GM18909 (cell line): ENCODE measurements around the gene MYO18A.
"Not testable (repeated sequence)": the region's sequence is repeated elsewhere in the genome, so short reads cannot be mapped to it uniquely, and the experiment has no call there.

Experiments
- ATAC-seq: cut with Tn5 transposase; IDR thresholded peaks from one replicate; pipeline ENCODE4 v1.9.1; 2021; ENCODE audit warnings: mild to moderate bottlenecking; ENCODE audit not compliant: unreplicated experiment, poor library complexity

MYO18A gene

DNA sequence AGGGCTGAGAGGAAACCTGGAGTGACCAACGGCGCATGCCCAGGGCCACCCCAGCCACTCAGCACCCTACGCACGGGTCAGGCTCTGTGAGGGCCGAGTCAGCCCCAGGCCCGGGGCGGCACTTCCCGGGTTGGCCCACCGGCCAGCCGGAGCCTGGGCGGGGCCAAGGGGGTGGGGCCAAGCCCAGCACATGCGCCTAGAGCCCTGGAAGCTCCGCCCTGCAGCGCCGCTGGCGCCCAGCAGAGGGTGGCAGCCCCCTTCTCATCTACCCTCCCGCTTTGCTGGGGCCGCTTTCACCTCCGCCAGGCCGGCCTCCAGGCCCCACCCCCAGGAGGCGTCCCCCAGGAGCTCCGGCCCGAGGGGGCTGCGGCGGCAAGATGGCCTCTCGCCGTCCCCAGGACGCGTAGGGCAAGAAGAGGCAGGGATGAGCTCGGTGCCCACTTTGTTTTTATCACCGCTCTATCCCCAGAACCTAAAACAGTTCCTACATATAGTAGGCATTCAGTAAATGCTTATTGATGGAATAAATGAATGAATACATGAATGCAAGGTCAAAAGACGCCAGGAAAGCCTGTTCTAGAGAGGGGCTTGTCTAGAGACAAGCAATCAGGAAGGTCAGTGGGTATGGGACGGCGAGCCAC is 31.3 kb downstream of the MYO18A start:
- peak; percentile 85 for ATAC-seq

DNA sequence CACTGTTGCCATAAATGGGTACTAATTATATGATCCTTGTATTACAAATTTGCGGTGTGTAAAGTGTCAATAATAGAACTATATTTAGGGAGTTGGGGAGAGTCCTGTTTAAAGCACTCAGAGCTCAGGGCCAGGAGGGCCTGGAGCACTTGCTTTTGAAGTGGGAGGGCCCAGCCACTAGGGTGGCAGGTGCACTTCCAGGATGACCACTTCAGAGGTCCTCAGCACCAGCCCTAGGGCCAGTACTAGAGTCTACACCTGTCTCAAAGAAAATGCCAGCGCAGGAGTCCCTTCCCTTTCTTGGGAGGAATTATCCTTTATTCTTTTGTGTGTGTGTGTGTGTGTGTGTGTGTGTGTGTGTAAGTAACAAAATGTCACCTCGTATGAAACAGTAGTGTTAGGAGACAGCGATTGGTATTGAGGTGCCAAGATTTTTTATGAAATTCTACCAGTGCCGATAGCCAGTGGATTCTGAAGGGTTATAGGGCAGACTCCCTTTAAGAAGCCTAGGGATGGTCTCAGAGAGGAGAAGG is 31.9 kb downstream of the MYO18A start:
- no peak for ATAC-seq

DNA sequence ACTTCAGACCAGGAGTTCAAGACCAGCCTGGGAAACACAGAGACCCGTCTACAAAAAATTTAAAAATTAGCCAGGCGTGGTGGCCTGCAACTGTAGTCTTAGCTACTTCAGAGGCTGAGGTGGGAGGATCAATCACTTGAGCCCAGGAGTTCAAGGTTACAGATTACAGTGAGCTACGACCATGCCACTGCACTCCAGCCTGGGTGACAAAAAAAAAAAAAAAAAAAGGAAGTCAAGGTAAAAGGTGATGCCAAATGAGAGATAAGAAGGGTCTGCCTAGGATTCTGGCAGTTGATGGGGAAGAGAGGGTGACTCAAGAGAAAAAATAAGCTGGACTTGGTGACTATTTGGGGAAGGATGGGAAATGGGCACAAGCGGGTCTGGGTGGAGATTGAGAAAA is 32.5 kb downstream of the MYO18A start:
- ATAC-seq: no peak

DNA sequence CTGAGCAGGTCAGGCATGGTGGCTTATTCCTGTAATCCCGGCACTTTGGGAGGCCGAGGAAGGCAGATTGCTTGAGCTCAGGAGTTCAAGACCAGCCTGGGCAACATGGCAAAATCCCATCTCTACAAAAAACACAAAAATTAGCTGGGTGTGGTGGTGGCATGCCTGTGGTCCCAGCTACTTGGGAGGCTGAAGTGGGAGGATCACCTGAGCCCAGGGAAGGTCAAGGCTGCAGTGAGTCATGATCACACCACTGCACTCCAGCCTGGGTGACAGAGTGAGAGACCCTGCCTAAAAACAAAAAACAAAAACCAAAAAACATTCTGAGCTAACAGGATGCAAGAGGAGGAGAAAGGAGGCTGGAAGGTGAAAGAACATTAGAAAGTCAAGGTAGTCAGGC is 33.0 kb downstream of the MYO18A start:
- not testable (repeated sequence) for ATAC-seq

GRCh38 chr17:29146369-29146972 is 33.7 kb downstream of the MYO18A start:
- no peak for ATAC-seq

DNA sequence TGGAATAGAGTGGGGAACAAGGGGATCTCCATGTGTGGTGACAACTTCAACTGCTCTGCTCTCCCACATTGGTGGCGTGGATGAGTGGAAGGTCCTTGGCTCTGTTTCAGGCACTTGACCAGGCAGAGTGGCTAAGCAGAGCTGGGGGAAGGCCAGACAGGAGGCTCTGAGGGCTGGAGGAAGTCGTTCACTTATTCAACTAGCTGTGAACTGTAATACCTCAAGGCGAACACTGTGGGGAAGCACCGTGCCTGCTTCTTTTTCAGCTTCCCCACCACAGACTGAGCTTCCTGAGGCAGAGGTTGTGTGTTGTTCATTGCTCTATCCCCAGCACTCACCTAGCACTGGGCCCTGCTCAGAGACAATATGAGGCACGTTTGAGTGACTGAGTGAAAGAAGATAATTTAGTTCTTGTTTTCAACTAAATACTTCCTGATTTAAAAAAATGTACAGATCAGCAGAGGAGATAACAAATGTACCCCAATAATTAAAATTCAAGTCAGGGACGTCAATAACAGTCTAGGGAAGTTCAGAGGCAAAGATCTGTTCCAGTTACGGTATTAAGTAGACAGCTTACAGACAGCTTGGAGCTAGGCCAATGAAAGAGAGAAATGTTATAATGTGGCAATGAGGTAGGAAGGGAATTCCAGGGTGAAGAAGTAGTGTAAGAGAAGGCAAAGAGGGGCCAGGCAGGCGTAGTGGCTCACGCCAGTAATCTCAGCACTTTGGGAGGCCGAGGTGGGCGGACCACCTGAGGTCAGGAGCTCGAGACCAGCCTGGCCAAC is 34.7 kb downstream of the MYO18A start:
- ATAC-seq: peak; percentile 40

DNA sequence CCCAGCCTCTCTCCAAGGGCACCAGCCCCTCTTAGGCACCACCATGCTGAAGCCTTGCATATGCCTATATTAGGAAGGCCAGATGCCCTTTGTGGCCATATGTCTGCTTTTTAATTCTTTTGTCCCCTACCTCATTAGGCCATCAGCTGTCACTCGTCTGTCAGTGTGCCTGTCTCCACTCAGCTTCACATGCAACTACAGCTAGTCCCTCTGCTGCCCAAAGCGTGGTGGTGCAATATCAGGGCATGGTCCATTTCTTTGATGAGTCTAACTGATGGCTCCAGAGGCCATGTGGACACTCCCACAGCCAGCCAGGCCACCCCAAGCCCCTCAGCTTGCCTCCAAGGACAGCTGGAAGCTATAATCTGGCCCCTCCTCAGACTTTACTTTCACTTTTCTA is 36.3 kb downstream of the MYO18A start:
- no peak for ATAC-seq

DNA sequence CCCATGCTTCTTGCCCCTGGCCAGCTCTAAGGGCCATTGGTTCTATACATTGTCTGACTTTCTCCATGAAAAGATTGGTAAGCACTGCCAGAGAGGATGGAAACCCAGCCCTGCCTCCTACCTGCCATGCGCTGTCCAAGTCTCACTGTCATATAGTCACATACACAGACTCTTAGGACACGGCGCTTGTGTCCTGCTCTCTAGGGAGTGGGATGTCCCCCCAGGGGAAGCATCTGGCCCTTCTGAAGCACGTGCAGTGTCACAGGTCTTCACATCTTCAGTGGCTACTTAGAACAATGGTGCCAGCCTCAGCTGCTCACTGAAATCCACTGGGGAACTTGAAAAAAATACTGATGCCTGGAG is 38.7 kb downstream of the MYO18A start:
- no peak for ATAC-seq

DNA sequence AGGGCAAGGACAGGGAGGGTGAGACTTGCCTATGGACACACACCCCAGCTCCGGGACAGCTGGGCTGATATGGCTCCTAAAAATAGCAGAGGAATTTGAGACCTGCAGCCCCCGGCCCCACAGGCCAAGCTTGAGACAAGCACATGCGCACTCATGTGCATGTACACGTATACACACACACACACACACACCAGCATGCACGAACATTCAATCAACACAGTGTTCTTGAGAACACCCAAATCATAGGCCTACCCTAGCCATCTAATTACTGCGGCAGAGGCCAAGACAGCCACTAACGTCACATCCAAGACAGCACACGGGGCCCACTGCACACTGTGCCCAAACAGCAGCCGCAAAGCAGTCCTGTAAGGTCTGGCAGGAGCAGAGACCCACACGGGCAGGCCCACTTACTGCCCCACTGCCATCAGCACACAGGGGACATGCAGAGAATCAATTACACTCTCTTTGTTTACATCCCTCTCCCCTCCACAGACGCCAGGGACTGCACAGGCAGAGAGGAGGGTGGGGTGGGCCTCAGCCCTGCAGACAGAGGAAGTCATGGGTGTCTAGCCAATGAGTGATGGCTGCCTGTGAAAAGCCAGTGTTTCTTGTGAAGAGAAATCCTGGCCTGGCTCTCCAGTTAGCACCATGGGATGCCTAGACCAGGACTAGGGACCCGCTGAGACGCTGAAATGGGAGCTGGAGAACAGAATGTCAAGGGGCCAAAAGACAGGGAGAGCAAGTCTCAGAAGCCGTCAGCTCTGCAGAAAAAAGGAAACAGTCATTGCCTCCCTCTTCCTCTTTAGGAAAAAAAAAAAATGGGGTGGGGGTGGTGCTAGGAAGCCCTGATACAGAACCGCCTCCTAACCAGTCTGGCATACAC is 39.3 kb downstream of the MYO18A start:
- peak; percentile 5 for ATAC-seq

- ATAC-seq: peak; percentile 44
These were observed 40.1 kb downstream of the MYO18A start for GRCh38 chr17:29140051-29140621.

- ATAC-seq: peak; percentile 43
These were observed 41.1 kb downstream of the MYO18A start for GRCh38 chr17:29138971-29139691.

- peak; percentile 27 for ATAC-seq
These were observed 41.8 kb downstream of the MYO18A start for GRCh38 chr17:29138184-29138955.

DNA sequence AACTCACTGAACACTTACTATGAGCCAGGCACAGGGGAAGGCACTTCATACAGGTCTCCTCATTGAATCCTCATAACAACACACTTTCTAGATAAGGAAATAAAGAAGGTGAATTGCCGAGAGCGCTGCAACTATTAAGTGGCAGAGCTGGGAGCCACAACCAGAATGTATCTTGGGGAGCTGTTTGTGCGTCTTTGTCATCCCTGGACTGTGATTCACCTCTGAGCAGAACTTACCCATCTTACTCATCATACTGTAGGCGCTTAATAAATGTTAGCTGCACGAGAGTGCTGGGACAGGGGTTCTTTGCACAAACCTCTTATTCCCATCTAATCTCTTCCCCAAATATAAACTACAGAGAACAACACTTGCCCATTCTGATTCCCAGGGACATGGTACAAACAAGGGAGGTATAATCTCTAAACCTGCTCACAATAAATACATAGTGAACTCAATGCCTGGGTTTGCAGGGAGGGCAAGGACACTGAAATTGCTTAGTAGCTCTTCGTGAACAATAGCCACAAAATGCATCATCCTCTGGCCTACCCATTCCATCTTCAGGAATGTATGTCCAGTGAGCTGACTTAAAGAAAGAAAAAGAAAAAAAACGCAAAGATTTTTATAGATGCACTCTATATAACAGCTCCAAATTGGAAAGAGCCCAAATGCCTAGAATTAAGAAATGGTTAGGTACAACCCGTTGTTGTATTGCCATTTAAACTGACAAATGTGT is 43.0 kb downstream of the MYO18A start:
- no peak for ATAC-seq

- no peak for ATAC-seq
These were observed 44.7 kb downstream of the MYO18A start for GRCh38 chr17:29135464-29135863.

GRCh38 chr17:29133121-29133713 is 47.0 kb downstream of the MYO18A start:
- ATAC-seq: no peak

- no peak for ATAC-seq
These were observed 48.1 kb downstream of the MYO18A start for GRCh38 chr17:29131814-29132682.

DNA sequence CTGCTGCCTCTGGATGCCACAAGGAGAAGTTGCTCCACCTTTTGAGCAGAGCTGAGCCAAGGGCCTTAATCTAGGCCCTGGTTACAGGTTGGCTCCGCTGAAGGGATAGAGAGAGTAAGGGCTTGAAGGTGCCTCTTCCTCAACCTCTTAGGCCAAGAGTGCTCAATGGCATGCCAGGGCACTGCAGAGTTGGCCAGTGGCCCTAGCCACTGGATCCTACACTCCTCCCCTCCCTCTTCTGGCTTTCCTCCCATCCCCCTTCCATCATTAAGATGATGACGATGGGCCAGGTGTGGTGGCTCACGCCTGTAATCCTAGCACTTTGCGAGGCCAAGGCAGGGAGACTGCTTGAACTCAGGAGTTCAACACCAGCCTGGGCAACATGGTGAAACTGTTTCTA is 50.5 kb downstream of the MYO18A start:
- no peak for ATAC-seq
